Measurements from ENCODE around the gene SPTLC3.
"Not testable (repeated sequence)": the region's sequence is repeated elsewhere in the genome, so short reads cannot be mapped to it uniquely, and the experiment has no call there.

The SPTLC3 gene

DNA sequence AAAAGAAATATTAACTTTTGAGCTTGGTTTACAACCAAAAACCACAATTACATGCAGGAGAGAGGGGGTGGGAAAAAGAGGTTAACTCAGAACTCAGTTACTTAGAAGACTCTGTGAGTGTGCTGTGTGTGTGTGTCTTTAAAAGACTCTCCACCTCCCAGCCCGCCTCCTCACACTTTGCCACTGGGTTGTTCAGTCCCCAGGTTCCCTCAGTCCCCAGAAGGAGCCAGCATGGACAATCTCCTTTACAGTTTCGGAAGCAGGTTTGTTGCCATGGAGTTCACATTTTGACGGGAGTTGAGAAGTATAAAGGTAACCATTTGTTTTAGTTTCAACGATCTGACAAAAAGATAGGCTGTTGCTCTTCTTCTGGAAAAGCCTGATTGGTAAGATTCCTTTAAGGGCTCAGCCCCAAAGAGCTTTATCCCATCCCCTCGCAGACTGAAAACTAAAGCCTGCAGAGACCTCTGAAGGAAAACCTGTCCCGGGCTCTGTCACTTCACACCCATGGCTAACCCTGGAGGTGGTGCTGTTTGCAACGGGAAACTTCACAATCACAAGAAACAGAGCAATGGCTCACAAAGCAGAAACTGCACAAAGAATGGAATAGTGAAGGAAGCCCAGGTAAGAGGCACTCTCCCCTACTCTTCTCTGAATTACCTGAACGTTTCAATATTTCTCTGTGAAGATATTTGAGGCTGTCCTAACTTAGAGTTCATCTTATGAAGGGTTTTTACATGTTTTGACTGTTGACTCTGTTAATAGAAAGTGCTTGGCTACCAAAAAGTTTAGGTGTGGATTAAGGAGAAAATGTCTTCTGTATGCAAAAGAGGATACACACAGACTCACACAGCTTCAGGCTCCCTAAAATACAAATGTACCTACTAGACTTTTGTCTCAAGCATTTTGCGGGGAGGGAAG lies at the start of gene SPTLC3:
TSS of gene SPTLC3 (plus strand) at position 212 of the 921 bp plus-strand sequence. CDS start at position 508, 296 bp downstream.
- no peak for DNase-seq (ENCODE audit: low read depth in 2 of 2)

DNA sequence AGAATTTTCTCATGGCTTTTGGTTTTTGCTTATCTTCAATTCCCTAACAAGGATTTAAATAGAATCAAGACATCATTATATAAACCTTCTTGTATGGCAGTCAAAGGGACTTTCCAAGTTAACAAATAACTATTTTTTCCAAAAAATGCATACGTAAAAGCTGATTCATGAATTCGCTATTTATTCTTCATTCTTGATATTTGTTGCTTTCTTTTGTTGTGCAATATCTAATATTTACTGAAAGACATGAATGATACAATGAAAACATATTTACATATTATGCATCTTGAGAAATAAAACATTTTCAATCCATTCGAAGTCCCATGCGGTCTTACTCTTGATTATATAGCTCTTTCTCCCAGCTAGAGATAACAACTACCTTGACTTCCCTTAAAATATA lies 47.0 kb upstream of the SPTLC3 start:
- no peak for DNase-seq (ENCODE audit: low read depth in 2 of 2)

DNA sequence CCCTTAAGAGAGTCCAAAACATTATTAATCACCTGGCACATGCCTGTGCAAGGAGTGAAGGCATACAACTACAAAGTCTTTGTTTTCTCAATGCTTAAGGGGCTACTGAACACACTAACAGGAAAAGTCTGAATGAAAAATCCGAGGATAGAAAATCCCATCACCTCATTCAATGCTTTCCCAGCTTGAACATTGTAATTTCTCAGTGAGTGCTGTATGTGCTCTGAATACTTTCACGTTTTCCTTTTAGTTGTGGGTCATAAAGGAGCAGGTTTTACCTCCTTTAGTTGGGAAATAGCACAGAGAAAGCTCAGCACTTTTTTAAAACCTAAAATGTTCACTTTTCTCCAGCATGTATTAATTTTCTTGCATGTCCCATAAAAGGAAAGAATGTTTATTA lies 45.9 kb upstream of the SPTLC3 start:
- no peak for DNase-seq (ENCODE audit: low read depth in 2 of 2)

DNA sequence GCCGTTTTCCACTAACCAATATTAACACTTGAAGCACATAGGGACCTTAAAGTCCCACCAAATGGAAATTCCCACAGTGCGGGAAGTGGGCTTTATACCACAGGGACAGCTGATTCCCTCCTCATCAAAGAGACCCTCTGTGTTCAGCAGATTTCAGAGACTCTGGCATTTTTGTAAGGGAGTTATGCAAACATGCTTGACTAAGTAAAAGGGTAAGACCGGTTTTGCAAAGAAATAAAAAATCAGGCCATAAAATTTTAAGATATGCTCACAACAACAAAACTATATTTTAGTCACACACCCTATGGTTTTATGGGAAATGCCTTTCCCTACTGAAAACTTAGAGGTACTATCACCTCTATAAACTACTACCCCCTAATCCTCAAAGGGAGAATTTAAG lies 45.4 kb upstream of the SPTLC3 start:
- DNase-seq (ENCODE audit: low read depth in 2 of 2), result no peak

- DNase-seq (ENCODE audit: low read depth in 2 of 2), result no peak
These were observed 43.4 kb upstream of the SPTLC3 start for GRCh38 chr20:12965212-12965869.

DNA sequence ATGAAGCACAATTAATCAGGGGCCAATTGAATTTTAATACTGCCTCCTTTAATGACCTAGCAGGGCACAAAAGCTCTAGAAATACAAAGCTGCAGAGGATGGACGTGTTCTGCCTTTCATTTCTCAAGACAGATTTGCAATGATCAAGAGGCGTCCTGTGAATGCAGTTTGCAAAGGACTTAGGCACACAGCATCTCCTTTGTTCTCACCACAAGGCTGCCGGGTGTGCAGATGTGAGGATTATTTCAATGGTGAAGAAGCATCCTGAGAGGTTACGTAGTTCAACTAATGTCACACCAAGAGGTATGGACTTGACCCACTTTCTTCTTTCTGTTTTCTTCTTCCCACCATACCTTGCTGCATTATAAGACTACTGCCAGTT lies 42.9 kb upstream of the SPTLC3 start:
- no peak for DNase-seq (ENCODE audit: low read depth in 2 of 2)

DNA sequence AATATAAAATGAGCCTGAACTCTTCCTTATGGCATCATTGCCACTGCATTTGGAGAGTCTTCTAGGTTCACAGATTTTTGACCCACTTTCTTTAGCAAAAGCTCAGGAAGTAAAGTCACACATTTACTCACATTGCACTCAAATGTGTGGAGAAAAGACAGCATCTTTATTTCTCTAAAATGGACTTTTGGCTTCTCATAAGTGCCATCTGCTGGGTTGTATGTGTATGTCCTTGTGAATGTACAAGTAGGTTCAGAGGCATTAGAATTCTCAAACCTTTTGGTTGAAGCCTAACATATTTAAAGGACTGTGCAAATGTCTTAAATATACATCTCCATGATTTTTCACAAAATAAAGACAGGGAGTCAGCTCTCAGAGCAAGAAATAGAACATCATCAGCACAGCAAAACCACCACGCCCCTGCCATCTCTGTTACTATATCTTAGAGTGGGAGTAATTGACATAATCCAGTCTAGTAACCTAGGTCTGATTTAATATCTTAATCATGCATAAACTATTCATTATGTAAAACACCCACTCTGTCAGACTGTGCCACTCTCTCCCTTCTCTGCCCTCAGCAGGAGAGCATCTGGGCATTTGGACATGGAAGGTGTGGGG lies 42.2 kb upstream of the SPTLC3 start:
- DNase-seq (ENCODE audit: low read depth in 2 of 2), result no peak

GRCh38 chr20:12967932-12968331 lies 40.8 kb upstream of the SPTLC3 start:
- no peak for DNase-seq (ENCODE audit: low read depth in 2 of 2)

DNA sequence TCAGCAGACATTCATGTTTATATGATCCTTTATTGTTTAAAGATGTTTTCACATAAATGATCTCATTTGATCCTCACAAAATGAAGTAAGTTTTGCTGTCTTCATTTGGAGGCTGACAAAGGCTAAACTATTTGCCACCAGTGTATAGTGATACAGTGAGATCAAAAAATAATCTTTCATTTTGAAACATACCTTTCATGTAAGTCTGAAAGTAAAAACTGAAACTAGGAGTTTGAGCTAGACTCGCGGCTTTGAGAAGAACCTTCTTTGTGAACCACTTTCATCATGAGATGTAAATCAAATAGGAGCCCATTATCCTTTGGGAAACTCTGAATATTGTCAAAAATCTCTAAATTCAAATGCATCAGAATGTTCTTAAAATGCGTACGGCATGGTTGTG lies 40.3 kb upstream of the SPTLC3 start:
- DNase-seq (ENCODE audit: low read depth in 2 of 2), result no peak

DNA sequence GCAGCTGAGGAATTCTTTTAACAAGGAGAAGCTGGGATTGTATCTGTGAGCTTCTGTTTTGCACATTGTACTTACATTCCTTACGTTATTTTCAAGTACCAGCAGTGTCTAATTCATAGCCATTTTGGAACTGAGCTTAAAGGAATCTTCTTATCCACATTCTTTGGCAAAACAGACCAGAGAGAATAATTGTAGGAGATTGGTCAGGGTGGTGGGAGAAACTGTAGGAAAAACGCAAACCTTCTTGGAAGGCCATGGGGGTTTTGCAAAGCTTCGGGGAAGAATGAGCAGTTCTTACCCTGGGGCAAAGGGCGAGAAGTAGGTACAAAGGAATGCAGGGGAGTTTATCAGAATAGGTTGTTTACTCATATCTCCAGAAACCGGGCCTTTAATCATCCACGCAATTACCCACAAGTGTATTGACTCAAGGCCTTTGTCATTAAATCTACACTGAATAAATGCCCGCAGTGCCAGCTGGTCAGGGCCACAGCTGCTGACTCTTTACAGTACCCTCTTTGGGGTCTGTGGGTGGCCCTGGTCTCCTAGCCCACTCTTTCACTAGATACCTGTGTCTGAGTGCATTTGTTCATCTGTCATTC lies 39.6 kb upstream of the SPTLC3 start:
- DNase-seq (ENCODE audit: low read depth in 2 of 2), result no peak

GRCh38 chr20:12970372-12970821 lies 38.4 kb upstream of the SPTLC3 start:
- DNase-seq (ENCODE audit: low read depth in 2 of 2), result no peak

- DNase-seq (ENCODE audit: low read depth in 2 of 2), result no peak
These were observed 32.8 kb upstream of the SPTLC3 start for GRCh38 chr20:12975833-12976608.

DNA sequence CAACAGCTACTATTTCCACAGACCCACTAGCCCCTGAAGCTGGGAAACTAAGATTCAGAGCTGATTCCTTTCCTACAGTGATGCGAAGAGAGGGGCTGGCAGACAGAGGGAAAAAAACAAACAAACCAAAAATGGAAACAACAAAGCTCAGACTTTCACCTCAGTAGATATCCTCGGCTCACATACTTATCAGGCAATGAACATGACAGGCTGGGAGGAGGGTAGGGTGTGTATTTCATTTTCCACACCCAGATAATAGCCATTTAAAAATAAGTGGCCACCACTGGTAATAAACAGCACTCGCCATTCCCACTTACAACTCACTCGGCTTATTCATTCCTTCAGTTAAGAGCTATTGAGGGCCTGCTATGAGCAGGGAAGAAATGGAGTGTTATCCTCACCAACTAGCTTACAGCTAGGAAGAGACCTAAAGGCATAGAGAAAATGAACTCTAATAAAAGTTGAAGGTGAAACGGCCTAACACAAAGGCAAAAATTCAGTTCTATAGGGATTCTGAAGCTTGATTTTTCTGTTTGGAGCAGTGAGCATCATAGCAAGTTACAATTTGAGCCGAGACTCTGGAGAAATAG lies 32.0 kb upstream of the SPTLC3 start:
- no peak for DNase-seq (ENCODE audit: low read depth in 2 of 2)

GRCh38 chr20:12977328-12978125 lies 31.2 kb upstream of the SPTLC3 start:
- no peak for DNase-seq (ENCODE audit: low read depth in 2 of 2)

- DNase-seq (ENCODE audit: low read depth in 2 of 2), result no peak
These were observed 30.7 kb upstream of the SPTLC3 start for GRCh38 chr20:12978126-12978394.

GRCh38 chr20:12978613-12979495 lies 29.9 kb upstream of the SPTLC3 start:
- no peak for DNase-seq (ENCODE audit: low read depth in 2 of 2)

GRCh38 chr20:12979713-12980112 lies 29.1 kb upstream of the SPTLC3 start:
- DNase-seq (ENCODE audit: low read depth in 2 of 2), result not testable (repeated sequence)

GRCh38 chr20:12982098-12982497 lies 26.7 kb upstream of the SPTLC3 start:
- DNase-seq (ENCODE audit: low read depth in 2 of 2), result no peak

DNA sequence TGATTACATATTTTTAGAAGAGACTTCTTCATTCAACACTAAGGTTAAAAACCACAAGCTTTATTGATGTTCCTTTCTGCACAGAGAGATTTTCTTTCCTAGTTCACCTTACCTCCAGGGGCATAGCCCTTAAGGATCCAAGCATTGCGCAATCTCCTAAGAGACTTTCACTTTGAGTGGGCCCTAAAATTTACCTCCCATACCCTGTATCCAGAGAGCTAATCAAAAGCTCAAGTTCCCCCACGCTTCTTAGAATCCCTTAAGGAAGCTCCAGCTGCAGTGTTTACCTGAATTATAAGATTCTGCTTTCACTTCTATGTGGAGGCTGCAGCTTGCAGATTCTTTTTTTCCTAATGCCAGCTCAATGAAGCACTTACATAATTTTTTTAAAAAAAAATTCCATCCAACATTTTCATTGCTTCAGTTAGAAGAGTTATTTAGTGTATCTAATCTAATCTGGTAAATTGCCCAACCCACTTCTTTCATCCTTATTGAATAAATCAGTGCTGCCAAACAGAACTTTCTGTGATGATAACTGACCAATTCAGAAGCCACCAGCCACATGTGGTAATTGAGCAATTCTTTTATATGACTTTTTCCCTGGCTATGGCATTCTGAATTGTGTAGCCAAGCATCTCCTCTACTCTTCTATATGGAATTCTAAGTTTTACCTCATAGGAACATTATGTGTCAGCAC lies 24.6 kb upstream of the SPTLC3 start:
- no peak for DNase-seq (ENCODE audit: low read depth in 2 of 2)

Data from stimulated activated CD4-positive, alpha-beta T cell treated with anti-CD3 and anti-CD28 coated beads, Interleukin-1b, Interleukin-23, amount 100 ng/mL, for 4 hours (primary cell).